HepG2 (cell line): ENCODE data around the gene ARHGAP33. TPM values are rescaled to one million over a fixed set of nuclear protein-coding genes. Genes with fewer than 3 reads are reported as not detected.

ENCODE experiments used
- BCLAF1 ChIP-seq: fragments of 450-650 bp; IDR thresholded peaks from 2 replicates; pipeline ENCODE4 v1.6.1; 2017; ENCODE audit warnings: mild to moderate bottlenecking
- HOXA9 ChIP-seq: sonication (generic); formaldehyde crosslinking; IDR thresholded peaks from 2 replicates; pipeline ENCODE4 v1.8.1; 2022; ENCODE audit warnings: missing genetic modification reagents, mild to moderate bottlenecking, moderate library complexity, borderline replicate concordance
- HOXD1 ChIP-seq: sonication (generic); formaldehyde crosslinking; IDR thresholded peaks from 2 replicates; pipeline ENCODE4 v1.5.0; 2020; ENCODE audit warnings: missing genetic modification reagents
- MAF1 ChIP-seq: sonication (generic); formaldehyde crosslinking; IDR thresholded peaks from 2 replicates; pipeline ENCODE4 v1.5.0; 2020; ENCODE audit warnings: missing genetic modification reagents, borderline replicate concordance
- POLR2A ChIP-seq, 2 experiments: IDR thresholded peaks; 2 replicates each; pipeline ENCODE4 v1.6.1; 2011; ENCODE audit warnings: low read depth in 2 of 2, low read length in 2 of 2, mild to moderate bottlenecking in 1 of 2, moderate library complexity in 1 of 2; ENCODE audit not compliant: insufficient read depth in 1 of 2
- TERF1 ChIP-seq: sonication (generic); formaldehyde crosslinking; IDR thresholded peaks from 2 replicates; pipeline ENCODE4 v1.8.0; 2022; ENCODE audit warnings: mild to moderate bottlenecking, missing genetic modification reagents, moderate library complexity
- YEATS2 ChIP-seq: sonication (generic); formaldehyde crosslinking; IDR thresholded peaks from 2 replicates; pipeline ENCODE4 v1.4.0; 2020; ENCODE audit warnings: missing genetic modification reagents, borderline replicate concordance
- ZFAT ChIP-seq: sonication (generic); formaldehyde crosslinking; conservative IDR thresholded peaks from 2 replicates; pipeline ENCODE4 v1.8.1; 2023; ENCODE audit warnings: missing genetic modification reagents, inconsistent platforms
- ZNF121 ChIP-seq: sonication (generic); formaldehyde crosslinking; IDR thresholded peaks from 2 replicates; pipeline ENCODE4 v1.5.0; 2020; ENCODE audit warnings: mild to moderate bottlenecking, missing genetic modification reagents
- ZNF230 ChIP-seq: sonication (generic); formaldehyde crosslinking; IDR thresholded peaks from 2 replicates; pipeline ENCODE4 v1.4.0; 2020; ENCODE audit warnings: mild to moderate bottlenecking, missing genetic modification reagents
- ZNF317 ChIP-seq: sonication (generic); formaldehyde crosslinking; IDR thresholded peaks from 2 replicates; pipeline ENCODE4 v1.5.0; 2020; ENCODE audit warnings: mild to moderate bottlenecking, missing genetic modification reagents
- ZNF468 ChIP-seq: sonication (generic); formaldehyde crosslinking; IDR thresholded peaks from 2 replicates; pipeline ENCODE4 v1.8.0; 2022; ENCODE audit warnings: mild to moderate bottlenecking, moderate library complexity, missing genetic modification reagents
- ZNF557 ChIP-seq: sonication (generic); formaldehyde crosslinking; IDR thresholded peaks from 2 replicates; pipeline ENCODE4 v1.4.0; 2020; ENCODE audit warnings: missing genetic modification reagents
- ZNF580 ChIP-seq: IDR thresholded peaks from 2 replicates; pipeline ENCODE4 v1.6.1; 2016; ENCODE audit warnings: low read depth, borderline replicate concordance
- ZNF589 ChIP-seq: sonication (generic); formaldehyde crosslinking; conservative IDR thresholded peaks from 2 replicates; pipeline ENCODE4 v1.8.0; 2022; ENCODE audit warnings: mild to moderate bottlenecking, moderate library complexity, missing genetic modification reagents
- ZNF615 ChIP-seq: sonication (generic); formaldehyde crosslinking; IDR thresholded peaks from 2 replicates; pipeline ENCODE4 v1.5.0; 2020; ENCODE audit warnings: mild to moderate bottlenecking, missing genetic modification reagents, borderline replicate concordance
- ZNF646 ChIP-seq: sonication (generic); formaldehyde crosslinking; IDR thresholded peaks from 2 replicates; pipeline ENCODE4 v1.9.0; 2021; ENCODE audit warnings: mild to moderate bottlenecking, missing genetic modification reagents
- ZNF768 ChIP-seq: sonication (generic); formaldehyde crosslinking; IDR thresholded peaks from 2 replicates; pipeline ENCODE4 v1.4.0; 2020; ENCODE audit warnings: missing genetic modification reagents
- ZSCAN12 ChIP-seq: sonication (generic); formaldehyde crosslinking; IDR thresholded peaks from 2 replicates; pipeline ENCODE4 v1.9.0; 2021; ENCODE audit warnings: mild to moderate bottlenecking, missing genetic modification reagents
- polyA plus RNA-seq, 8 experiments: library from polyadenylated mRNA; depleted of rRNA in 3 of 8; stranded (reverse) in 7 of 8; unstranded in 1 of 8; fragments of >200 nt; fragmentation: Illumina TruSeq in 4 of 8; extraction: Trizol in 4 of 8; gene quantifications; 2 replicates each; pipeline versions ENCODE4 v1.2.1 to v1.2.3, GENCODE V29; 2011 to 2016; ENCODE audit warnings: low read depth in 4 of 8, missing spikeins in 1 of 8, mixed read lengths in 1 of 8; ENCODE audit not compliant: insufficient read depth in 1 of 8
- total RNA-seq, 5 experiments: library from RNA; depleted of rRNA; stranded (reverse); fragments of >200 nt; fragmentation: Illumina TruSeq; extraction: Trizol; gene quantifications; 2 replicates each; pipeline ENCODE4 v1.2.3, GENCODE V29; 2016; ENCODE audit warnings: low read depth in 1 of 5

The ARHGAP33 gene
- total and polyA plus RNA-seq, 2 of the 13 experiments (the other 11 are each of a cell fraction or from before 2014, with no cell fraction given): 1.3 to 2.7 TPM

GRCh38 chr19:35744430-35745327, 30.7 kb upstream of the ARHGAP33 start (continued):
- TF ChIP-seq ZFAT (CRISPR knock-in tag) (no peak), ZNF646 (no peak), ZNF589 (CRISPR knock-in tag) (no peak), ZNF468 (CRISPR knock-in tag) (no peak), ZNF768 (CRISPR knock-in tag) (0 out of 2 replicates have a peak, but pooled peaks have one; percentile 36), TERF1 (CRISPR knock-in tag) (no peak), HOXD1 (no peak), ZNF230 (CRISPR knock-in tag) (no peak), BCLAF1 (no peak), ZNF557 (CRISPR knock-in tag) (no peak), ZNF121 (CRISPR knock-in tag) (no peak), POLR2A (IDR thresholded peaks at IDR 0.05; ENCODE audit: insufficient read depth in 1 of 2, low read depth in 2 of 2, low read length in 2 of 2) (peak in 1 of 2 experiments; percentile 52; a peak in 1 of 4 replicates), ZNF580 (CRISPR knock-in tag) (no peak), MAF1 (CRISPR knock-in tag) (no peak), HOXA9 (CRISPR knock-in tag) (no peak), ZNF317 (CRISPR knock-in tag) (0 out of 2 replicates have a peak, but pooled peaks have one; percentile 42), ZSCAN12 (CRISPR knock-in tag) (no peak), YEATS2 (CRISPR knock-in tag) (no peak), ZNF615 (CRISPR knock-in tag) (no peak)
